Gastroesophageal sphincter (tissue), 4 donors: ENCODE data around the gene WEE1. TPM values are rescaled to one million over a fixed set of nuclear protein-coding genes. Genes with fewer than 3 reads are reported as not detected.

Experiments
- ATAC-seq: fragments of 150-250 bp; one replicate; pipeline ENCODE4 v1.9.1; 2016; ENCODE audit warnings: mild to moderate bottlenecking, moderate library complexity
- H3K27ac ChIP-seq, 4 donors: fragments of 200-600 bp; sonication (generic) in 3 of 4; 1 replicate in 3 of 4; 2 replicates in 1 of 4; pipeline ENCODE4 v1.5.1; 2016 to 2019
- H3K27me3 ChIP-seq: fragments of 200-600 bp; sonication (generic); one replicate; pipeline ENCODE4 v1.5.1; 2019
- H3K36me3 ChIP-seq, 2 donors: fragments of 200-600 bp; sonication (generic); one replicate each; pipeline ENCODE4 v1.5.1; 2019; ENCODE audit warnings: control low read depth in 1 of 2
- H3K4me1 ChIP-seq, 3 donors: fragments of 200-600 bp; sonication (generic); 1 replicate in 2 of 3; 2 replicates in 1 of 3; pipeline ENCODE4 v1.5.1; 2016 to 2019; ENCODE audit warnings: control low read depth in 2 of 3
- H3K4me3 ChIP-seq, 2 donors: fragments of 200-600 bp; sonication (generic); one replicate each; pipeline ENCODE4 v1.5.1; 2019; ENCODE audit warnings: mild to moderate bottlenecking in 1 of 2, moderate library complexity in 1 of 2
- H3K9me3 ChIP-seq, 3 donors: fragments of 200-600 bp; sonication (generic); one replicate each; pipeline ENCODE4 v1.5.1; 2017 to 2019; ENCODE audit warnings: control low read depth in 2 of 3
- EP300 ChIP-seq: sonication (generic); formaldehyde crosslinking; IDR thresholded peaks from one replicate; pipeline ENCODE4 v1.6.1; 2017; ENCODE audit warnings: antibody characterized with exemption, mild to moderate bottlenecking
- POLR2A ChIP-seq, 2 donors: fragments of 450-650 bp; IDR thresholded peaks; one replicate each; pipeline ENCODE4 v1.6.1; 2017; ENCODE audit warnings: antibody characterized with exemption in 2 of 2, mild to moderate bottlenecking in 2 of 2, moderate library complexity in 1 of 2
- POLR2AphosphoS5 ChIP-seq: sonication (generic); formaldehyde crosslinking; IDR thresholded peaks from one replicate; pipeline ENCODE4 v1.6.1; 2017; ENCODE audit warnings: antibody characterized with exemption
- WGBS, 2 donors: methylation state at CpG; one replicate each; pipeline ENCODE4 v1.1.5; 2018; ENCODE audit warnings: low coverage in 1 of 2; 5-methylcytosine and 5-hydroxymethylcytosine counted together
- total RNA-seq, 4 donors: library from RNA; depleted of rRNA; stranded (reverse); fragments of >200 nt; gene quantifications; one replicate each; pipeline ENCODE4 v1.1.0, GENCODE V29; 2016
- TF ChIP-seq, protein P1 (sequence below), 4 experiments: fragments of 200-600 bp in 2 of 4; fragments of 450-650 bp in 2 of 4; sonication (generic) in 1 of 4; IDR thresholded peaks; one replicate each; pipeline ENCODE4 v1.5.1; 2017 to 2019; ENCODE audit warnings: antibody characterized with exemption in 4 of 4, mild to moderate bottlenecking in 2 of 4, moderate library complexity in 2 of 4

WEE1 gene
- total RNA-seq, 4 donors from 2014 or later = 42.5 to 65.3 (median 51.3) TPM

DNA sequence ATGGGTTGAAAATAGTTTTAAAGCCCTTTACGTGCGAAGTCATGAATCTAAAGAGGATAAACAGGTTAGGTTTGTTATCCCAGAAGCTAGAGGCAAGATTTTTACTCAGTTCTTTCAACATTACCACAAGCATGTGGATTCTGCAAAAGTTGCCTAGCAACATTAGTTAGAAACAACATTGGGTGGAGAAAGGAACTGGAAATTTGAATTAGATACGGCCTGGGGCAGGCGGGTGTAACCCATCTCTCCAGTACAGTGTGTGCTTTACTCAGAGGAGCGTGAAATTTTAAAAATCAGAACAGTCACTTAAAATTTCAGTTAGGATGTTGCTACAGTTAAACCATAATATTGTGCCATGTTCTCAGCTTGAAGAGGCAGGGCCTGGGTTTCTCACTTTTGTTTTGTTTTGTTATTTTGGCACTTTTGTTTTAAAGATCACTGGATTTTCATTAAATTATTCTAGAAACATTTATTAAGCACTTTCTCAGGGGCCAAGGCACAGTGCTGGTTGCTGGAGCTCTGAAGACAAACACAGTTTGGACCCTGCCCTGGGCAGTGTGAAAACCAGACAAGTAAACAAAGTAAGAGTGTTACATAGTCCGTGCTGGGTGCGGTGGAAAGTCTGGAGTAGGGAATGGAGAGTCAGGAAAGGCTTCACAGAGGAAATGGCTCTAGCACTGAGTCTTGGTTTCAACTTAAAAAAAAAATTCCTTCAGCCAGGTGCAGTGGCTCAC is 4.4 kb upstream of the WEE1 start:
- ATAC-seq = peak; percentile 48
- Histone ChIP-seq H3K27ac (peak overlapping the region; percentile 91 to 99 (median 96)), H3K9me3 (no peaks in the 10 kb centered on the region), H3K27me3 (no peaks in the 10 kb centered on the region), H3K4me3 (peak overlapping the region in 1 of 2 donors; percentile 17), H3K36me3 (no peaks in the 10 kb centered on the region), H3K4me1 (peaks cover 17 to 66% (median 24%) of the 10 kb centered on the region in 3 donors)
- no peak for TF ChIP-seq EP300
- TF ChIP-seq POLR2A (IDR thresholded peaks at IDR 0.05) = peak; percentile 21 to 24
- TF ChIP-seq POLR2AphosphoS5 = peak; percentile 68
- TF ChIP-seq, protein P1, sequence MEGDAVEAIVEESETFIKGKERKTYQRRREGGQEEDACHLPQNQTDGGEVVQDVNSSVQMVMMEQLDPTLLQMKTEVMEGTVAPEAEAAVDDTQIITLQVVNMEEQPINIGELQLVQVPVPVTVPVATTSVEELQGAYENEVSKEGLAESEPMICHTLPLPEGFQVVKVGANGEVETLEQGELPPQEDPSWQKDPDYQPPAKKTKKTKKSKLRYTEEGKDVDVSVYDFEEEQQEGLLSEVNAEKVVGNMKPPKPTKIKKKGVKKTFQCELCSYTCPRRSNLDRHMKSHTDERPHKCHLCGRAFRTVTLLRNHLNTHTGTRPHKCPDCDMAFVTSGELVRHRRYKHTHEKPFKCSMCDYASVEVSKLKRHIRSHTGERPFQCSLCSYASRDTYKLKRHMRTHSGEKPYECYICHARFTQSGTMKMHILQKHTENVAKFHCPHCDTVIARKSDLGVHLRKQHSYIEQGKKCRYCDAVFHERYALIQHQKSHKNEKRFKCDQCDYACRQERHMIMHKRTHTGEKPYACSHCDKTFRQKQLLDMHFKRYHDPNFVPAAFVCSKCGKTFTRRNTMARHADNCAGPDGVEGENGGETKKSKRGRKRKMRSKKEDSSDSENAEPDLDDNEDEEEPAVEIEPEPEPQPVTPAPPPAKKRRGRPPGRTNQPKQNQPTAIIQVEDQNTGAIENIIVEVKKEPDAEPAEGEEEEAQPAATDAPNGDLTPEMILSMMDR (IDR thresholded peaks at IDR 0.05) = no peak
- WGBS, 2 donors = 2 to 6% methylated on average over 5 to 7 of the region's 7 CpGs

DNA sequence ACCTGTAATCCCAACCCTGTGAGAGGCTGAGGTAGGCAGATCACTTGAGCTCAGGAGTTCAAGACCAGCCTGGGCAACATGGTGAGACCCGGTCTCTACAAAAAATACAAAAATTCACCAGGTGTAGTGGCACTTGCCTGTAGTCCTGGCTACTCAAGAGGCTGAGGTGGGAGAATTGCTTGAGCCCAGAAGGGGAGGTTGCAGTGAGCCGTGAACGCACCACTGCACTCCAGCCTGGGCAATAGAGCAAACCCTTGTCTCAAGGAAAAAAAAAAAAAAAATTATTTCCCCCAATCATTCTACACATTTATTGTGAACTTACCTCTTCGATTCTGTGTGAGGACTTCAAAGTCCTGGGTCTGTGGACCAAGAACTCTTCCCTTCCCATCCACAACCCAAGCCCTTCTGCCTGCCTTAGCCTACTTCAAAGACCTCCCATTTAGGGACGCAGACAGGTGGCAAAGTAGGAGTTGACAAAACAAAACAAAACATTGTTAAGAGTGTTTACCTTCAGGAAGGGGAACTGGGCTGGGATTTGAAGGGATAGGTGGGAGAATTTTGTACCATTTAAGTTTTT is 3.8 kb upstream of the WEE1 start:
- peaks cover 17 to 66% (median 24%) of the 10 kb centered on the region in 3 donors for H3K4me1 ChIP-seq
- no peaks in the 10 kb centered on the region for H3K36me3 ChIP-seq
- WGBS, 2 donors = 85 to 100% methylated on average over 3 to 4 of the region's 5 CpGs
- ATAC-seq = no peak
- no peak for TF ChIP-seq POLR2AphosphoS5
- TF ChIP-seq EP300 = no peak
- TF ChIP-seq POLR2A (IDR thresholded peaks at IDR 0.05) = no peak
- TF ChIP-seq, protein P1 (IDR thresholded peaks at IDR 0.05) = no peak
- H3K27me3 ChIP-seq = no peaks in the 10 kb centered on the region
- no peaks in the 10 kb centered on the region for H3K9me3 ChIP-seq
- peak overlapping the region; percentile 91 to 99 (median 96) for H3K27ac ChIP-seq
- peak overlapping the region in 1 of 2 donors; percentile 17 for H3K4me3 ChIP-seq

DNA sequence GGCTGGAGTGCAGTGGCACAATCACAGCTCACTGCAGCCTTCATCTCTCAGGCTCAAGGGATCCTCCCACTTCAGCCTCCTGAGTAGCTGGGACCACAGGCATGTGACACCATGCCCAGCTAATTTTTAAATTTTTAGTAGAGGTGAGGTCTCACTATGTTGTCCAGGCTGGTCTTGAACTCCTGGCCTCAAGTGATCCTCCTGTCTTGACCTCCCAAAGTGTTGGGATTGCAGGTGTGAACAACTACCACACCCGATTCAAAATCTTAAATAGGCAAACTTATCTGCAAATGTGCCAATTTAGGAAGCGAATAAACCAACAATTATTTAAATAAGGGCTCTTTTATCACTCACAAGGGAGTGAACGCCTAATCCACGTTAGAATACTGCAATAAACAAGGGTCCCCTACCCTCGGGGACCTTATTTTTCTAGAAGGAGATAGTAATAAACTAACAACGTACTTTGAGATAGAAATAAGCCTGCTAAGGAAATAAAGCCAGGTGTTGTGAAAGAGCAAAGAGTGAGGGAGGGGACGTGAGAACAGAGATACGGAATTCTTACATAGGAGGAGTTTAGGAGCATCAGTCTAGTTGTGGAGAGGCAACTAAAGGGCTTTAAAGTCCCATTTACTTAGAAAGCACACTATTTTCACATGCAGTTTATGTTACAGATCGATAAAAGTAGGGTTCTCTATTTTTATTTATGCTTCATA is 3.0 kb upstream of the WEE1 start:
- no peaks in the 10 kb centered on the region for H3K27me3 ChIP-seq
- ATAC-seq = no peak
- H3K9me3 ChIP-seq = no peaks in the 10 kb centered on the region
- TF ChIP-seq, protein P1 (IDR thresholded peaks at IDR 0.05) = no peak
- TF ChIP-seq EP300 = no peak
- no peak overlapping the region for H3K4me3 ChIP-seq
- no peaks in the 10 kb centered on the region for H3K36me3 ChIP-seq
- H3K27ac ChIP-seq = peak overlapping the region in 3 of 4 donors; percentile 91 to 99 (median 95)
- 80% methylated on average over 8 to 9 of the region's 9 CpGs for WGBS, 2 donors
- peaks cover 17 to 58% (median 24%) of the 10 kb centered on the region in 3 donors for H3K4me1 ChIP-seq

DNA sequence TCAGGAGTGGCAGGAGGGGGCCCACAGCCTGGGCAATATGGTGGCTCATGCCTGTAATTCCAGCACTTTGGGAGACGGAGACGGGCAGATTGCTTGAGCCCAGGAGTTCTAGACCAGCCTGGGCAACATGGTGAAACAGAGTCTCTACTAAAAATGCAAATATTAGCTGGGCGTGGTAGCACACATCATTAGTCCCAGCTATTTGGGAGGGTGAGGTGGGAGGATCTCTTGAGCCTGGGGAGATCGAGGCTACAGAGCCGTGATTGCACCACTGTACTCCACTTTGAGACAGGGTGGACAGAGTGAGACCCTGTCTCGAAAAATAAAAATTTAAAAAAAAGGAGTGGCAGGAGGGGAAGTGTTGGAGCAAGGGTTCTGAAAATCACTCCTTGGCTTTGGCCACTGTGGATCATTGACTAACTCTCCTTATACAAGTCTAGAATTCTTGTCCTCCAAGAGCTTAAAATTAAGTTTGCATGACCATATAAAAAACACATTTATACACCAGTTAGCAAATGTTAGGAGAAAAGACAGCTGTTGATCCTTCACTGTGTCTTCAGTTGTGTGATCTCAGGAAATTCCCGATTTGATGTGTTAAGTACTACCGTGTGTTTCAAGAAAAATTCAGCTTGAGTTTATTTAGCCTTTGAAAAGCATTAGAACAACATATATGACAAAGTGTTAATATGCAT is 2.3 kb upstream of the WEE1 start:
- no peaks in the 10 kb centered on the region for H3K9me3 ChIP-seq
- H3K36me3 ChIP-seq = no peaks in the 10 kb centered on the region
- WGBS, 2 donors = 88 to 94% methylated on average over 7 to 8 of the region's 8 CpGs
- H3K27ac ChIP-seq = peak overlapping the region in 3 of 4 donors; percentile 91 to 99 (median 95)
- TF ChIP-seq EP300 (no peak), POLR2AphosphoS5 (no peak), POLR2A (IDR thresholded peaks at IDR 0.05) (no peak)
- TF ChIP-seq, protein P1 (IDR thresholded peaks at IDR 0.05) = no peak
- H3K4me1 ChIP-seq = peaks cover 12 to 51% (median 24%) of the 10 kb centered on the region in 3 donors
- no peaks in the 10 kb centered on the region for H3K27me3 ChIP-seq
- ATAC-seq = no peak
- H3K4me3 ChIP-seq = no peak overlapping the region
